IMR-90 (cell line): Measurements from ENCODE around the gene RALGPS2.

Experiments
- BHLHE40 ChIP-seq: fragments of 150-350 bp; IDR thresholded peaks from 2 replicates; pipeline ENCODE4 v1.6.1; 2016; ENCODE audit warnings: mild to moderate bottlenecking, low read depth, low read length
- MAZ ChIP-seq: IDR thresholded peaks from 2 replicates; pipeline ENCODE4 v1.6.1; 2012; ENCODE audit warnings: low read depth, mild to moderate bottlenecking, low read length, improper control_type of control experiment, moderate library complexity, borderline replicate concordance
- POLR2A ChIP-seq: IDR thresholded peaks from 2 replicates; pipeline ENCODE4 v1.6.1; 2012; ENCODE audit warnings: mild to moderate bottlenecking, low read depth, low read length
- RAD21 ChIP-seq: IDR thresholded peaks from 2 replicates; pipeline ENCODE4 v1.6.1; 2012; ENCODE audit warnings: low read length, improper control_type of control experiment
- RCOR1 ChIP-seq: IDR thresholded peaks from 2 replicates; pipeline ENCODE4 v1.6.1; 2012; ENCODE audit warnings: mild to moderate bottlenecking, low read length, improper control_type of control experiment; ENCODE audit not compliant: insufficient replicate concordance
- RFX5 ChIP-seq: IDR thresholded peaks from 2 replicates; pipeline ENCODE4 v1.8.0; 2012; ENCODE audit warnings: low read depth, mild to moderate bottlenecking, low read length, moderate library complexity
- SMC3 ChIP-seq: fragments of 150-350 bp; IDR thresholded peaks from 2 replicates; pipeline ENCODE4 v1.6.1; 2016; ENCODE audit warnings: low read depth, mild to moderate bottlenecking, antibody characterized with exemption, low read length, moderate library complexity
- TF ChIP-seq, protein P1 (sequence below): conservative IDR thresholded peaks from 2 replicates; pipeline ENCODE4 v1.5.1; 2012; ENCODE audit warnings: mild to moderate bottlenecking, low read depth, low read length, improper control_type of control experiment

GRCh38 chr1:178941849-178942248 is 216.8 kb downstream of the RALGPS2 start:
- TF ChIP-seq, protein P1, sequence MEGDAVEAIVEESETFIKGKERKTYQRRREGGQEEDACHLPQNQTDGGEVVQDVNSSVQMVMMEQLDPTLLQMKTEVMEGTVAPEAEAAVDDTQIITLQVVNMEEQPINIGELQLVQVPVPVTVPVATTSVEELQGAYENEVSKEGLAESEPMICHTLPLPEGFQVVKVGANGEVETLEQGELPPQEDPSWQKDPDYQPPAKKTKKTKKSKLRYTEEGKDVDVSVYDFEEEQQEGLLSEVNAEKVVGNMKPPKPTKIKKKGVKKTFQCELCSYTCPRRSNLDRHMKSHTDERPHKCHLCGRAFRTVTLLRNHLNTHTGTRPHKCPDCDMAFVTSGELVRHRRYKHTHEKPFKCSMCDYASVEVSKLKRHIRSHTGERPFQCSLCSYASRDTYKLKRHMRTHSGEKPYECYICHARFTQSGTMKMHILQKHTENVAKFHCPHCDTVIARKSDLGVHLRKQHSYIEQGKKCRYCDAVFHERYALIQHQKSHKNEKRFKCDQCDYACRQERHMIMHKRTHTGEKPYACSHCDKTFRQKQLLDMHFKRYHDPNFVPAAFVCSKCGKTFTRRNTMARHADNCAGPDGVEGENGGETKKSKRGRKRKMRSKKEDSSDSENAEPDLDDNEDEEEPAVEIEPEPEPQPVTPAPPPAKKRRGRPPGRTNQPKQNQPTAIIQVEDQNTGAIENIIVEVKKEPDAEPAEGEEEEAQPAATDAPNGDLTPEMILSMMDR: no peak
- TF ChIP-seq MAZ: no peak
- no peak for TF ChIP-seq POLR2A
- no peak for TF ChIP-seq RAD21
- TF ChIP-seq SMC3: no peak
- no peak for TF ChIP-seq RFX5
- no peak; the same call in 1 of the 2 replicates for TF ChIP-seq BHLHE40
- no peak for TF ChIP-seq RCOR1
